HG03039 (cell line): ENCODE measurements around the gene SGPL1.

ENCODE experiments used
- ATAC-seq: cut with Tn5 transposase; IDR thresholded peaks from one replicate; pipeline ENCODE4 v1.9.1; 2021; ENCODE audit warnings: mild to moderate bottlenecking, moderate library complexity; ENCODE audit not compliant: unreplicated experiment

Gene SGPL1

GRCh38 chr10:70807556-70807955 is 8.2 kb upstream of the SGPL1 start:
- ATAC-seq = no peak

GRCh38 chr10:70809011-70809611 is 6.6 kb upstream of the SGPL1 start:
- no peak for ATAC-seq

- ATAC-seq = no peak
Measured at GRCh38 chr10:70809726-70810125, 6.0 kb upstream of the SGPL1 start.

- no peak for ATAC-seq
Measured at GRCh38 chr10:70810967-70811366, 4.8 kb upstream of the SGPL1 start.

GRCh38 chr10:70811881-70812280 is 3.9 kb upstream of the SGPL1 start:
- no peak for ATAC-seq

GRCh38 chr10:70812814-70813213 is 2.9 kb upstream of the SGPL1 start:
- ATAC-seq = no peak

GRCh38 chr10:70814126-70814525 is 1.6 kb upstream of the SGPL1 start:
- no peak for ATAC-seq

GRCh38 chr10:70816220-70816894 is 609 bp downstream of the SGPL1 start:
- ATAC-seq = peak; percentile 30

- no peak for ATAC-seq
Measured at GRCh38 chr10:70820976-70821750, 5.4 kb downstream of the SGPL1 start.

GRCh38 chr10:70822076-70822820 is 6.5 kb downstream of the SGPL1 start:
- no peak for ATAC-seq

- ATAC-seq = no peak
Measured at GRCh38 chr10:70827086-70827757, 11.5 kb downstream of the SGPL1 start.

- no peak for ATAC-seq
Measured at GRCh38 chr10:70828923-70829322, 13.2 kb downstream of the SGPL1 start.

GRCh38 chr10:70829543-70829942 is 13.8 kb downstream of the SGPL1 start:
- ATAC-seq = no peak

- ATAC-seq = no peak
Measured at GRCh38 chr10:70830164-70830563, 14.4 kb downstream of the SGPL1 start.

- ATAC-seq = no peak
Measured at GRCh38 chr10:70832221-70832620, 16.5 kb downstream of the SGPL1 start.

- ATAC-seq = no peak
Measured at GRCh38 chr10:70832852-70833528, 17.2 kb downstream of the SGPL1 start.

GRCh38 chr10:70833601-70834000 is 17.9 kb downstream of the SGPL1 start:
- ATAC-seq = no peak

- no peak for ATAC-seq
Measured at GRCh38 chr10:70834021-70834420, 18.3 kb downstream of the SGPL1 start.

- no peak for ATAC-seq
Measured at GRCh38 chr10:70834441-70835151, 18.8 kb downstream of the SGPL1 start.

GRCh38 chr10:70836319-70836718 is 20.6 kb downstream of the SGPL1 start:
- ATAC-seq = no peak
